Lower leg skin (tissue), 4 donors: ENCODE results near the gene DPPA3. TPM values are rescaled to one million over a fixed set of nuclear protein-coding genes. Genes with fewer than 3 reads are reported as not detected.

Experiments
- DNase-seq, 2 donors: peaks; one replicate each; pipeline ENCODE4 v3.0.0-alpha.2; 2019; ENCODE audit warnings: low spot score in 2 of 2
- H3K4me3 ChIP-seq: fragments of 200-600 bp; sonication (generic); 2 replicates; pipeline ENCODE4 v1.5.1; 2017; ENCODE audit warnings: mild to moderate bottlenecking, low read depth; ENCODE audit not compliant: poor library complexity, severe bottlenecking
- CTCF ChIP-seq, 3 donors: fragments of 450-650 bp; IDR thresholded peaks; one replicate each; pipeline ENCODE4 v1.5.1; 2016; ENCODE audit warnings: antibody characterized with exemption in 3 of 3, mild to moderate bottlenecking in 3 of 3, moderate library complexity in 2 of 3
- POLR2A ChIP-seq, 2 donors: fragments of 450-650 bp; IDR thresholded peaks; one replicate each; pipeline ENCODE4 v1.6.1; 2016 to 2017; ENCODE audit warnings: antibody characterized with exemption in 2 of 2, mild to moderate bottlenecking in 1 of 2, moderate library complexity in 1 of 2
- WGBS, 2 donors: methylation state at CpG; one replicate each; pipeline ENCODE4 v1.1.5; 2018; 5-methylcytosine and 5-hydroxymethylcytosine counted together
- intact Hi-C: fragments of 100-400 bp; cut with DNase I; formaldehyde crosslinking; loops from one replicate; pipeline ENCODE4 v1.15.0; 2023; ENCODE audit warnings: low total_unique reads
- total RNA-seq, 4 donors: library from RNA; depleted of rRNA; stranded (reverse); fragments of >200 nt; gene quantifications; one replicate each; pipeline ENCODE4 v1.1.0, GENCODE V29; 2016

DPPA3 gene
- total RNA-seq, 4 donors from 2014 or later, result not detected

- WGBS, 2 donors, result 35 to 48% methylated on average over 10 of the region's 10 CpGs
- no peak for TF ChIP-seq POLR2A (IDR thresholded peaks at IDR 0.05)
- TF ChIP-seq CTCF (IDR thresholded peaks at IDR 0.05), result no peak
- no peak for DNase-seq
- intact Hi-C loops, result no loop called here
- H3K4me3 ChIP-seq, result no peak overlapping the region
Measured at GRCh38 chr12:7695237-7695560, 16.0 kb upstream of the DPPA3 start.

DNA sequence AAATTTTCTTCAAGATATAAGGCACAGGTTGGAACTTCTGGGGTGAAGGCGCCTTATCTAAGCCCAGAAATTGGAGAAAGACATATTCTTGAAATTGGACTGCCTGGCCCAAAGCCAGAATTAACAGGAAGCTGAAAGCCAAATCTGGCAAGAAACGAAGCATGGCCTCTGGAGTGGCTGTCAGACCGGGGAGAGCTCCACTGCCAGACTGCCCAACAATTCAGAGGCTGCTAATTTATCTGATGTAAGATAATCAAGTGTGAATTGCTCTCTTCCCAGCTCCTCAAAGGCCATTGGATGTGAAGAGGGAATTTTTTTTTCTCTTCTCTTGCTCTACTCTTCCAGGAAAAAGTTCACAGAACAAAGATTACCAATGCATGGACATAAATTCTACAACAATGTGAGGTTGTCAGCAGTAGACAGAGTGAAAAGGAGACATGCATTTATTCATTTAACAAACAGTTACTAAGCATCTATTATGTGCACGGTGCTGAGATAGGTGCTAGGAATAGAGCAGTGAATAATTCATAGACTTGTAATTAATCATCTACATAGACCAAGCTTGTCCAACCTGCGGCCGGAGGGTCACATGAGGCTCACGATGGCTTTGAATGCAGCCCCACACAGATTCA, 15.6 kb upstream of the DPPA3 start, which contains the start of gene GDF3:
TSS of gene GDF3 (minus strand) at position 210 of the 632 bp plus-strand sequence. CDS start at position 163, 47 bp downstream.
- peak in 1 of 2 donors; percentile 17 for DNase-seq

DNA sequence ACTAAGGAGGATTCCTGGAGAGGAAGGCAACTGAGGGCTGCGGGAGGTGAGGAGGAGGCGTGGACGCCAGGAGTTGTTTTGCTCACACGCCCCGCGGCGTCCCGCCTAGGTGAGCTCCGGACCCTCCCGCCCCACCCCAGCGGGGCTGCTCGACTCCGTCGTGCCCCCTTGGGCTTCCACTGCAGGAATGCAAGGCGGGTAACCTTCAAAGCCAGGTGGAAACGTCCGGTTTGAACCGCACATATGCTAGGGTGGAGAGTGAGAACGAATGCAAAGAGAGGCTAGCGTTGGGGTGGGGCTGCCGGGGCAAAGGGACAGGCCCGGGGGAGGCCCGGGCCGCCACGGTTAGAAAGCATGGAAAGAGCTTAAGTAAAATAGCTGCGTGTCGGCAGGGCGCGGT, 5.4 kb upstream of the DPPA3 start:
- no peak overlapping the region for H3K4me3 ChIP-seq
- 86 to 92% methylated on average over 29 of the region's 29 CpGs for WGBS, 2 donors
- intact Hi-C loops, result no loop called here
- DNase-seq, result no peak
- TF ChIP-seq POLR2A (IDR thresholded peaks at IDR 0.05) (no peak), CTCF (IDR thresholded peaks at IDR 0.05) (no peak)

More for the DNA sequence above, 15.6 kb upstream of the DPPA3 start, which contains the start of gene GDF3:
- intact Hi-C loops, result no loop called here
- TF ChIP-seq POLR2A (IDR thresholded peaks at IDR 0.05), result no peak
- TF ChIP-seq CTCF (IDR thresholded peaks at IDR 0.05), result no peak
- no peak within 1 kb of the TSS for H3K4me3 ChIP-seq
- 48 to 49% methylated on average over 7 of the region's 7 CpGs for WGBS, 2 donors

DNA sequence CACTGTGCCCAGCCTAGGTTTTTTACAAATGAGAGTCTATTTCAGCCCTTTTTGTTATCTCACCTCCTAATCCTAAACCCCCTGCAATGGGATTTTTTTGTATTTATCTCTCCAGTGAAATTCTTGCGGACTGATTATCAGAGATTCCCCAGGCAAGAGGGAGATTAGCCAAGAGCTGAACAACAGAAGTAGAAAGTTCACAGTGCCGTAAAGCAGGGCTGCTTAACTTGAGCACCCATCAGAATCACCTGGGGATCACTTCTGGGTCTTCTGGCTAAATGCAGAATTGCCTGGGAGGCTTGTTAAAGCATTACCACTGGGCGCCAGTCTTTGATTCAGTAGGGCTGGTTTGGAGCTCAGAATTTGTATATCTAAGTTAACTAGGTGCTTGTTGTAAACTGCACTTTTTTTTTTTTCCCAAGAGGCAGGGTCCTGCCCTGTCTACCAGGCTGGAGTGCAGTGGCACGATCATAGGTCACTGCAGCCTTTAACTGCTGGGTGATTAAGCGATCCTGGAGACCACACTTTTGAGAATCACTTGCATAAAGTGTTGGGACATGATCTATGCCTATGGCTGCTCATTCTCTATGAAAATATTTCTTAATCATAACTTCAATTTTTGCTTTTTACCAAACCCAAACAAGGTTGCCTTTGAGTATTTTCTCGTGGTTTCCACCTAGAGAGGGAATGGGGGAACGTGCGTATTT, 1.1 kb upstream of the DPPA3 start:
- no peak for TF ChIP-seq POLR2A (IDR thresholded peaks at IDR 0.05)
- TF ChIP-seq CTCF (IDR thresholded peaks at IDR 0.05), result no peak
- 57 to 65% methylated on average over 8 of the region's 8 CpGs for WGBS, 2 donors
- intact Hi-C loops, result no loop called here
- H3K4me3 ChIP-seq, result no peak overlapping the region
- no peak for DNase-seq

GRCh38 chr12:7712841-7713442, 1.7 kb downstream of the DPPA3 start:
- no peak overlapping the region for H3K4me3 ChIP-seq
- no peak for DNase-seq
- 93 to 94% methylated on average over 27 to 28 of the region's 28 CpGs for WGBS, 2 donors
- intact Hi-C loops, result no loop called here
- TF ChIP-seq POLR2A (IDR thresholded peaks at IDR 0.05) (no peak), CTCF (IDR thresholded peaks at IDR 0.05) (no peak)
